A549 (cell line): ENCODE data around the gene ABCC4.

Experiments used
- POLR2A ChIP-seq: IDR thresholded peaks from 2 replicates; pipeline ENCODE4 v1.6.1; 2012; ENCODE audit warnings: mild to moderate bottlenecking, low read length
- RNF2 ChIP-seq: fragments of 200-600 bp; sonication (generic); IDR thresholded peaks from 2 replicates; pipeline ENCODE4 v1.6.1; 2016; ENCODE audit warnings: low read depth, mild to moderate bottlenecking, antibody characterized with exemption, moderate library complexity, borderline replicate concordance
- TP53 ChIP-seq: fragments of 250-450 bp; sonication (Bioruptor Pico); IDR thresholded peaks from 2 replicates; pipeline ENCODE4 v1.5.0; 2021; ENCODE audit warnings: mild to moderate bottlenecking, moderate library complexity
- TF ChIP-seq, protein P1 (sequence below): fragments of >200 bp; sonication (Bioruptor Twin); formaldehyde crosslinking; IDR thresholded peaks from 3 replicates; pipeline ENCODE4 v1.5.1; 2016
- TF ChIP-seq, protein P2 (sequence below): fragments of 450-650 bp; IDR thresholded peaks from 2 replicates; pipeline ENCODE4 v1.6.1; 2014; ENCODE audit warnings: antibody characterized with exemption

DNA sequence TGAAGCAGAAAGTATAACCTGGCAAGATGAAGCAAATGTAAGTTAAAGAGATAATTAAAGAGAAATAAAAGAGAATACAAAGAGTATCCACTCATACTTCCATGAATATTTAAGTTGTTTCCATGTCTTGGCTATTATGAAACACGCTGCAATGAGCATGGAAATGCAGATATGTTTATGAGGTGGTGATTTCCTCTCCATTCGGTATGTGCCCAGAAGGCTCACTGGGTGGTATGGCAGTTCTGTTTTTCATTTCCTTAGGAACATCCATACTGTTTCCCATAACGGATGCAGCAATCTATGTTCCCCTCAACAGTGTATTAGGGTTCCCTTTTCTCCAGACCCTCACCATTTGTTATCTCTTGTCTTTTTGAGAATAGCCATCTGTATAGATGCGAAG lies 316.3 kb downstream of the ABCC4 start:
- TF ChIP-seq TP53 (CRISPR knock-in tag) (no peak), POLR2A (no peak), RNF2 (no peak)
- TF ChIP-seq, protein P1, sequence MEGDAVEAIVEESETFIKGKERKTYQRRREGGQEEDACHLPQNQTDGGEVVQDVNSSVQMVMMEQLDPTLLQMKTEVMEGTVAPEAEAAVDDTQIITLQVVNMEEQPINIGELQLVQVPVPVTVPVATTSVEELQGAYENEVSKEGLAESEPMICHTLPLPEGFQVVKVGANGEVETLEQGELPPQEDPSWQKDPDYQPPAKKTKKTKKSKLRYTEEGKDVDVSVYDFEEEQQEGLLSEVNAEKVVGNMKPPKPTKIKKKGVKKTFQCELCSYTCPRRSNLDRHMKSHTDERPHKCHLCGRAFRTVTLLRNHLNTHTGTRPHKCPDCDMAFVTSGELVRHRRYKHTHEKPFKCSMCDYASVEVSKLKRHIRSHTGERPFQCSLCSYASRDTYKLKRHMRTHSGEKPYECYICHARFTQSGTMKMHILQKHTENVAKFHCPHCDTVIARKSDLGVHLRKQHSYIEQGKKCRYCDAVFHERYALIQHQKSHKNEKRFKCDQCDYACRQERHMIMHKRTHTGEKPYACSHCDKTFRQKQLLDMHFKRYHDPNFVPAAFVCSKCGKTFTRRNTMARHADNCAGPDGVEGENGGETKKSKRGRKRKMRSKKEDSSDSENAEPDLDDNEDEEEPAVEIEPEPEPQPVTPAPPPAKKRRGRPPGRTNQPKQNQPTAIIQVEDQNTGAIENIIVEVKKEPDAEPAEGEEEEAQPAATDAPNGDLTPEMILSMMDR = no peak
- TF ChIP-seq, protein P2, sequence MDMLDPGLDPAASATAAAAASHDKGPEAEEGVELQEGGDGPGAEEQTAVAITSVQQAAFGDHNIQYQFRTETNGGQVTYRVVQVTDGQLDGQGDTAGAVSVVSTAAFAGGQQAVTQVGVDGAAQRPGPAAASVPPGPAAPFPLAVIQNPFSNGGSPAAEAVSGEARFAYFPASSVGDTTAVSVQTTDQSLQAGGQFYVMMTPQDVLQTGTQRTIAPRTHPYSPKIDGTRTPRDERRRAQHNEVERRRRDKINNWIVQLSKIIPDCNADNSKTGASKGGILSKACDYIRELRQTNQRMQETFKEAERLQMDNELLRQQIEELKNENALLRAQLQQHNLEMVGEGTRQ = no peak
